HepG2 (cell line): ENCODE data around the gene FGGY. TPM values are rescaled to one million over a fixed set of nuclear protein-coding genes. Genes with fewer than 3 reads are reported as not detected.

Experiments
- ATAC-seq: fragments of 200-7000 bp; cut with Tn5 transposase; 3 replicates; pipeline ENCODE4 v1.9.1; 2020; ENCODE audit warnings: mild to moderate bottlenecking, moderate library complexity
- BruUV-seq: library from RNA; stranded (reverse); fragments of 400-500 nt; replicated peaks from 2 replicates; lab custom pipeline; 2021; lab: Mats Ljungman, UMichigan
- CTCF ChIA-PET: fragments of 300-600 bp; formaldehyde crosslinking; extraction: SDS; loops from one replicate; lab custom pipeline; 2021; ENCODE audit warnings: low total read pairs, inconsistent platforms, low intra/inter-chr PET ratio; lab: Yijun Ruan, JAX
- POLR2A ChIA-PET: fragments of 350-600 bp; sonication (Branson Sonifier 250); formaldehyde crosslinking; loops from one replicate; lab custom pipeline; 2020; ENCODE audit warnings: antibody characterized with exemption, inconsistent platforms; lab: Yijun Ruan, JAX
- DNase-seq: peaks from one replicate; pipeline ENCODE4 v3.0.0-alpha.2; 2015; ENCODE audit warnings: low spot score
- FAIRE-seq: peaks from 3 replicates; lab custom pipeline; 2011; peaks lifted over from hg19 to GRCh38; lab: Jason Lieb, UNC
- H2AFZ ChIP-seq: one replicate; pipeline ENCODE4 v1.6.1; 2011; ENCODE audit warnings: low read length, inconsistent platforms
- H3K27ac ChIP-seq: fragments of 300-600 bp; 3 replicates; pipeline ENCODE4 v1.8.0; 2011; ENCODE audit warnings: mixed run types, mild to moderate bottlenecking, mixed read lengths, low read length, inconsistent platforms; ENCODE audit not compliant: insufficient read depth; ENCODE audit errors: extremely low read length
- H3K27me3 ChIP-seq, 2 experiments: fragments of 200-600 bp in 1 of 2; 2 replicates in 1 of 2; 3 replicates in 1 of 2; pipeline versions ENCODE4 v1.6.0 to v1.8.0; 2011; ENCODE audit warnings: low read length in 2 of 2, mild to moderate bottlenecking in 2 of 2, moderate library complexity in 2 of 2, inconsistent platforms in 1 of 2; ENCODE audit not compliant: insufficient read depth in 2 of 2, control insufficient read depth in 1 of 2
- H3K36me3 ChIP-seq, 2 experiments: fragments of 200-600 bp in 1 of 2; replicated peaks in 1 of 2; 2 replicates in 1 of 2; 3 replicates in 1 of 2; pipeline versions ENCODE4 v1.5.1 to v1.8.0; 2011; ENCODE audit warnings: low read length in 2 of 2, inconsistent platforms in 1 of 2; ENCODE audit not compliant: insufficient read depth in 2 of 2, control insufficient read depth in 1 of 2
- H3K4me1 ChIP-seq: 2 replicates; pipeline ENCODE4 v1.5.1; 2012; ENCODE audit warnings: low read length, inconsistent platforms; ENCODE audit not compliant: insufficient read depth
- H3K4me2 ChIP-seq: 2 replicates; pipeline ENCODE4 v1.6.0; 2011; ENCODE audit warnings: low read depth, low read length, inconsistent platforms
- H3K4me3 ChIP-seq, 3 experiments: fragments of 200-600 bp in 1 of 3; sonication (generic), shearing (Covaris generic) in 1 of 3; replicated peaks in 1 of 3; 2 replicates each; pipeline ENCODE4 v1.5.1; 2011 to 2016; ENCODE audit warnings: low read length in 3 of 3, inconsistent platforms in 2 of 3, low read depth in 2 of 3, mild to moderate bottlenecking in 2 of 3, control low read depth in 1 of 3, mixed read lengths in 1 of 3; ENCODE audit not compliant: insufficient read depth in 1 of 3
- H3K79me2 ChIP-seq: one replicate; pipeline ENCODE4 v1.6.1; 2011; ENCODE audit warnings: low read length, inconsistent platforms; ENCODE audit not compliant: insufficient read depth
- H3K9ac ChIP-seq: 2 replicates; pipeline ENCODE4 v1.6.0; 2011; ENCODE audit warnings: mild to moderate bottlenecking, low read depth, low read length, inconsistent platforms; ENCODE audit not compliant: insufficient read depth
- H3K9me3 ChIP-seq: 2 replicates; pipeline ENCODE4 v1.5.1; 2012; ENCODE audit warnings: mild to moderate bottlenecking, low read length
- H4K20me1 ChIP-seq: 2 replicates; pipeline ENCODE4 v1.6.0; 2011; ENCODE audit warnings: inconsistent platforms, mild to moderate bottlenecking, low read length, moderate library complexity; ENCODE audit not compliant: insufficient read depth
- ATM ChIP-seq: fragments of 450-650 bp; IDR thresholded peaks from 2 replicates; pipeline ENCODE4 v1.7.1; 2017; ENCODE audit warnings: mild to moderate bottlenecking, borderline replicate concordance
- BCL6 ChIP-seq: IDR thresholded peaks from 2 replicates; pipeline ENCODE4 v1.6.1; 2016; ENCODE audit warnings: missing genetic modification reagents, missing compliant biosample characterization
- FOXA1 ChIP-seq, 2 experiments: fragments of 450-650 bp in 1 of 2; sonication (generic) in 1 of 2; formaldehyde crosslinking in 1 of 2; IDR thresholded peaks; 2 replicates each; pipeline versions ENCODE4 v1.4.0 to v1.6.1; 2016 to 2020; ENCODE audit warnings: missing genetic modification reagents in 1 of 2
- GPN1 ChIP-seq: sonication (generic); formaldehyde crosslinking; IDR thresholded peaks from 2 replicates; pipeline ENCODE4 v1.5.1; 2020; ENCODE audit warnings: missing genetic modification reagents, borderline replicate concordance
- MIER3 ChIP-seq: IDR thresholded peaks from 2 replicates; pipeline ENCODE4 v1.6.1; 2016; ENCODE audit warnings: missing compliant biosample characterization, borderline replicate concordance
- PCBP1 ChIP-seq: fragments of 200-400 bp; formaldehyde crosslinking; IDR thresholded peaks from 2 replicates; pipeline ENCODE4 v1.6.1; 2017; ENCODE audit warnings: mild to moderate bottlenecking, low read depth, low read length, borderline replicate concordance
- POLR2AphosphoS2 ChIP-seq: IDR thresholded peaks from 2 replicates; pipeline ENCODE4 v1.6.1; 2011; ENCODE audit warnings: low read depth, low read length, improper control_type of control experiment
- UBTF ChIP-seq: sonication (generic); formaldehyde crosslinking; IDR thresholded peaks from 2 replicates; pipeline ENCODE4 v1.4.0; 2020; ENCODE audit warnings: mild to moderate bottlenecking, missing genetic modification reagents
- ZFP90 ChIP-seq: sonication (generic); formaldehyde crosslinking; IDR thresholded peaks from 2 replicates; pipeline ENCODE4 v1.8.0; 2022; ENCODE audit warnings: missing genetic modification reagents, mild to moderate bottlenecking, inconsistent platforms, borderline replicate concordance
- ZNF282 ChIP-seq: fragments of 450-650 bp; IDR thresholded peaks from 2 replicates; pipeline ENCODE4 v1.6.1; 2018; ENCODE audit not compliant: partially characterized antibody
- ZNF430 ChIP-seq: sonication (generic); formaldehyde crosslinking; IDR thresholded peaks from 2 replicates; pipeline ENCODE4 v1.9.0; 2021; ENCODE audit warnings: mild to moderate bottlenecking, missing genetic modification reagents
- ZNF589 ChIP-seq: sonication (generic); formaldehyde crosslinking; conservative IDR thresholded peaks from 2 replicates; pipeline ENCODE4 v1.8.0; 2022; ENCODE audit warnings: mild to moderate bottlenecking, moderate library complexity, missing genetic modification reagents
- ZNF678 ChIP-seq: sonication (generic); formaldehyde crosslinking; IDR thresholded peaks from 2 replicates; pipeline ENCODE4 v1.4.0; 2020; ENCODE audit warnings: mild to moderate bottlenecking, missing genetic modification reagents
- WGBS: methylation state at CpG from one replicate; pipeline ENCODE4 v1.1.6; 2017; ENCODE audit warnings: low lambda C conversion rate; 5-methylcytosine and 5-hydroxymethylcytosine counted together
- in situ Hi-C: cut with HindIII; loops from 2 replicates; pipeline ENCODE4 v1.10.0; 2017; ENCODE audit warnings: low pct_unique_long_range_greater_than_20kb; ENCODE audit not compliant: extremely low pct_ligation_motif_present
- intact Hi-C: fragments of 100-400 bp; cut with micrococcal nuclease; formaldehyde crosslinking; loops from one replicate; pipeline ENCODE4 v1.10.0; 2022; ENCODE audit not compliant: unreplicated experiment
- polyA plus RNA-seq, 8 experiments: library from polyadenylated mRNA; depleted of rRNA in 3 of 8; stranded (reverse) in 7 of 8; unstranded in 1 of 8; fragments of >200 nt; fragmentation: Illumina TruSeq in 4 of 8; extraction: Trizol in 4 of 8; gene quantifications; 2 replicates each; pipeline versions ENCODE4 v1.2.1 to v1.2.3, GENCODE V29; 2011 to 2016; ENCODE audit warnings: low read depth in 4 of 8, missing spikeins in 1 of 8, mixed read lengths in 1 of 8; ENCODE audit not compliant: insufficient read depth in 1 of 8
- total RNA-seq, 5 experiments: library from RNA; depleted of rRNA; stranded (reverse); fragments of >200 nt; fragmentation: Illumina TruSeq; extraction: Trizol; gene quantifications; 2 replicates each; pipeline ENCODE4 v1.2.3, GENCODE V29; 2016; ENCODE audit warnings: low read depth in 1 of 5
- TF ChIP-seq, protein P1 (sequence below): sonication (generic); formaldehyde crosslinking; IDR thresholded peaks from 2 replicates; pipeline ENCODE4 v1.9.0; 2021; ENCODE audit warnings: missing genetic modification reagents, borderline replicate concordance

The FGGY gene
- total and polyA plus RNA-seq, 2 of the 13 experiments (the other 11 are each of a cell fraction or from before 2014, with no cell fraction given), result 15.7 to 27.5 TPM

DNA sequence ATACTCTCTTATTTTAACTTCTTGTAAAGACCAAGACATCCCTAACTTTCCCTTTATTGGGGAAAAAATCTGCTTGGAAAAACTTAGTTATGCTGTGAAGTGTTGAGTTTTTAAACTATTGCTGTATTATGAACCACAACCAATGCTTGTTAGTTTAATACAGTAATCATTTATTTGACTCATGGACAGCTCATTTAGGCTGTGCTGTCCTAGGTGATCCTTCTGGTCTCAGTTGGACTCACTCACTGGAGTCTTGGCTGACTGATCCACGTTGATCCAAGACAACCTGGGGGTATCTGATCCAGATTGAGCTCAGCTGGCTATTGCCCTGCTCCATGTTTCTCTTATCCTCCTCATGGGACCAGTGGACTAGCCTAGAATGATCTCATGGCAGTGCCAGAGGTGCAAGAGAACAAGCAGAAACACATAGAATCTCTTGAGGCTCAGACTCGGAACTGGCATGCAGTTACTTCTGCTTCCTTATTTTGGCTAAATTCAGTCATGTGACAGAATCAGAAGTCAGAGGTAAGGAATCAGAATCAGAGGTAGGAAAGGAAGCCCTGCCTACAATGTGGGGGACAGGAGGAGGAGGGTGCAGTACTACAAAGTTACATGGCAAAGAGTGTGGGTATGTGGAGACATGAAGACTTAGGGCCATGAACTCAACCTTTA is 156.5 kb downstream of the FGGY start:
- no peak for FAIRE-seq

More for the DNA sequence above, 156.5 kb downstream of the FGGY start:
- no peak overlapping the region for H3K27ac ChIP-seq
- H3K9ac ChIP-seq, result no peak overlapping the region
- CTCF ChIA-PET, result no interaction called here
- no TSS peak for BruUV-seq
- H3K36me3 ChIP-seq, result no peaks in the 10 kb centered on the region
- in situ Hi-C loops, result no loop called here
- intact Hi-C loops, result no loop called here
- DNase-seq (no peak), ATAC-seq (no peak)
- H3K79me2 ChIP-seq, result no peaks in the 10 kb centered on the region
- peaks cover 24% of the 10 kb centered on the region for H3K4me1 ChIP-seq
- no peak overlapping the region for H3K4me2 ChIP-seq
- 85% methylated on average over 1 of the region's 2 CpGs for WGBS
- H2AFZ ChIP-seq, result no peak overlapping the region
- POLR2A ChIA-PET, result no interaction called here
- H3K9me3 ChIP-seq, result no peaks in the 10 kb centered on the region
- no peaks in the 10 kb centered on the region for H4K20me1 ChIP-seq
- H3K27me3 ChIP-seq, result no peaks in the 10 kb centered on the region
- TF ChIP-seq ZNF589 (CRISPR knock-in tag), result no peak
- TF ChIP-seq PCBP1, result no peak
- no peak for TF ChIP-seq ZNF678 (CRISPR knock-in tag)
- no peak for TF ChIP-seq ZFP90
- no peak for TF ChIP-seq ATM
- TF ChIP-seq GPN1 (CRISPR knock-in tag), result no peak
- TF ChIP-seq ZNF282, result no peak
- TF ChIP-seq FOXA1 (IDR thresholded peaks at IDR 0.05), result no peak
- TF ChIP-seq FOXA1 (CRISPR knock-in tag; IDR thresholded peaks at IDR 0.05), result no peak
- TF ChIP-seq, protein P1, sequence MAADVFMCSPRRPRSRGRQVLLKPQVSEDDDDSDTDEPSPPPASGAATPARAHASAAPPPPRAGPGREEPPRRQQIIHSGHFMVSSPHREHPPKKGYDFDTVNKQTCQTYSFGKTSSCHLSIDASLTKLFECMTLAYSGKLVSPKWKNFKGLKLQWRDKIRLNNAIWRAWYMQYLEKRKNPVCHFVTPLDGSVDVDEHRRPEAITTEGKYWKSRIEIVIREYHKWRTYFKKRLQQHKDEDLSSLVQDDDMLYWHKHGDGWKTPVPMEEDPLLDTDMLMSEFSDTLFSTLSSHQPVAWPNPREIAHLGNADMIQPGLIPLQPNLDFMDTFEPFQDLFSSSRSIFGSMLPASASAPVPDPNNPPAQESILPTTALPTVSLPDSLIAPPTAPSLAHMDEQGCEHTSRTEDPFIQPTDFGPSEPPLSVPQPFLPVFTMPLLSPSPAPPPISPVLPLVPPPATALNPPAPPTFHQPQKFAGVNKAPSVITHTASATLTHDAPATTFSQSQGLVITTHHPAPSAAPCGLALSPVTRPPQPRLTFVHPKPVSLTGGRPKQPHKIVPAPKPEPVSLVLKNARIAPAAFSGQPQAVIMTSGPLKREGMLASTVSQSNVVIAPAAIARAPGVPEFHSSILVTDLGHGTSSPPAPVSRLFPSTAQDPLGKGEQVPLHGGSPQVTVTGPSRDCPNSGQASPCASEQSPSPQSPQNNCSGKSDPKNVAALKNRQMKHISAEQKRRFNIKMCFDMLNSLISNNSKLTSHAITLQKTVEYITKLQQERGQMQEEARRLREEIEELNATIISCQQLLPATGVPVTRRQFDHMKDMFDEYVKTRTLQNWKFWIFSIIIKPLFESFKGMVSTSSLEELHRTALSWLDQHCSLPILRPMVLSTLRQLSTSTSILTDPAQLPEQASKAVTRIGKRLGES (CRISPR knock-in tag), result no peak
- no peak for TF ChIP-seq POLR2AphosphoS2
- no peak for TF ChIP-seq ZNF430 (CRISPR knock-in tag)
- no peak for TF ChIP-seq MIER3 (CRISPR knock-in tag)
- TF ChIP-seq UBTF (CRISPR knock-in tag), result no peak
- no peak for TF ChIP-seq BCL6 (CRISPR knock-in tag)
- no peak overlapping the region for H3K4me3 ChIP-seq
